Uterus (tissue), 2 donors: ENCODE measurements around the gene PLAC8L1.

Experiments
- CTCF ChIP-seq, 4 experiments: fragments of 200-600 bp in 2 of 4; fragments of 450-650 bp in 2 of 4; sonication (generic) in 2 of 4; IDR thresholded peaks; one replicate each; pipeline ENCODE4 v1.5.1; 2016 to 2019; ENCODE audit warnings: antibody characterized with exemption in 4 of 4, mild to moderate bottlenecking in 2 of 4, moderate library complexity in 1 of 4
- POLR2A ChIP-seq, 2 donors: fragments of 450-650 bp; IDR thresholded peaks; one replicate each; pipeline ENCODE4 v1.6.1; 2016; ENCODE audit warnings: antibody characterized with exemption in 2 of 2, mild to moderate bottlenecking in 1 of 2, moderate library complexity in 1 of 2

GRCh38 chr5:146060221-146060585 is 45.2 kb downstream of the PLAC8L1 start:
- no peak for TF ChIP-seq CTCF (IDR thresholded peaks at IDR 0.05)
- TF ChIP-seq POLR2A (IDR thresholded peaks at IDR 0.05) = no peak
